Peyer's patch (tissue), 4 donors: ENCODE data around the gene NOX5. TPM values are rescaled to one million over a fixed set of nuclear protein-coding genes. Genes with fewer than 3 reads are reported as not detected.

Experiments
- DNase-seq, 3 donors: peaks; one replicate each; pipeline ENCODE4 v3.0.0-alpha.2; 2017 to 2019
- H3K27ac ChIP-seq, 4 donors: fragments of 200-600 bp; sonication (generic); one replicate each; pipeline ENCODE4 v1.5.1; 2016 to 2019
- H3K27me3 ChIP-seq, 2 donors: fragments of 200-600 bp; sonication (generic); one replicate each; pipeline ENCODE4 v1.5.1; 2019
- H3K36me3 ChIP-seq, 3 donors: fragments of 200-600 bp; sonication (generic); one replicate each; pipeline ENCODE4 v1.5.1; 2016 to 2019
- H3K4me1 ChIP-seq, 4 donors: fragments of 200-600 bp; sonication (generic); one replicate each; pipeline ENCODE4 v1.5.1; 2016 to 2019
- H3K4me3 ChIP-seq, 4 donors: fragments of 200-600 bp; sonication (generic); 1 replicate in 3 of 4; 2 replicates in 1 of 4; pipeline ENCODE4 v1.5.1; 2016 to 2019; ENCODE audit warnings: mild to moderate bottlenecking in 1 of 4
- H3K9me3 ChIP-seq, 4 donors: fragments of 200-600 bp; sonication (generic); one replicate each; pipeline ENCODE4 v1.5.1; 2016 to 2019; ENCODE audit warnings: mild to moderate bottlenecking in 1 of 4
- CTCF ChIP-seq, 6 experiments: fragments of 450-650 bp in 4 of 6; fragments of 200-600 bp in 2 of 6; sonication (generic) in 1 of 6; IDR thresholded peaks; one replicate each; pipeline ENCODE4 v1.5.1; 2017 to 2019; ENCODE audit warnings: antibody characterized with exemption in 6 of 6, mild to moderate bottlenecking in 3 of 6, moderate library complexity in 1 of 6
- POLR2A ChIP-seq, 2 donors: fragments of 450-650 bp; IDR thresholded peaks; one replicate each; pipeline ENCODE4 v1.5.1; 2017; ENCODE audit warnings: antibody characterized with exemption in 2 of 2, mild to moderate bottlenecking in 2 of 2, moderate library complexity in 2 of 2
- total RNA-seq, 4 donors: library from RNA; depleted of rRNA; stranded (reverse); fragments of >200 nt; gene quantifications; one replicate each; pipeline ENCODE4 v1.1.0, GENCODE V29; 2016

NOX5 gene
- total RNA-seq, 4 donors from 2014 or later = 0.13 to 5.0 TPM; not detected in 2

DNA sequence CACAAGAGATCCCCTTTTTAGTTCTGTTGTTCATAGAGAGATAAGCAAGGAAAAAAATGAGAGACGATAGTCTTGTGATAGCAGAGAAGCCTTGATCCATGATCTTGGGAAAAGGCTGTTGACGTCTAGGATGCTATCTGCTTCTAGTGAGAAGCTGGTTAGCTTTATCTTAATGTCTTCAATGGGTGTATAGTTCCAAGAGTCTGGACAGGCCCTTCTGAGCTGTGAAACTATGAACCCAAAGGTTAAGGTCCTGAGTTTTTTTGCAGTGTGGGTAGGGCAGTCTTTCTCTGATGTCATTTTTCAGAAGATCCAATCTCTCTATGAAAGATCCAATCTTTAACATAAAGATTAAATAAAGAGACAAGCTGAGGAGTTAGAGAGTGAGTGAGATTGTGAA, 10.5 kb upstream of the NOX5 start:
- TF ChIP-seq CTCF (IDR thresholded peaks at IDR 0.05) (no peak), POLR2A (IDR thresholded peaks at IDR 0.05) (no peak)
- DNase-seq = no peak
- no peak overlapping the region for H3K4me3 ChIP-seq

GRCh38 chr15:69008056-69008455, 6.4 kb upstream of the NOX5 start:
- Histone ChIP-seq H3K27ac (no peak overlapping the region), H3K4me3 (no peak overlapping the region), H3K27me3 (no peaks in the 10 kb centered on the region), H3K4me1 (peaks cover 0 to 8% (median 0%) of the 10 kb centered on the region in 4 donors), H3K9me3 (peaks cover 0 to 10% (median 0%) of the 10 kb centered on the region in 4 donors), H3K36me3 (no peaks in the 10 kb centered on the region)
- TF ChIP-seq CTCF (IDR thresholded peaks at IDR 0.05) = no peak
- no peak for TF ChIP-seq POLR2A (IDR thresholded peaks at IDR 0.05)
- no peak for DNase-seq

More for the DNA sequence above, 10.5 kb upstream of the NOX5 start:
- H3K27me3 ChIP-seq = no peaks in the 10 kb centered on the region
- no peaks in the 10 kb centered on the region for H3K36me3 ChIP-seq
- H3K4me1 ChIP-seq = no peaks in the 10 kb centered on the region
- no peak overlapping the region for H3K27ac ChIP-seq
- H3K9me3 ChIP-seq = peaks cover 0 to 10% (median 0%) of the 10 kb centered on the region in 4 donors

- no peak overlapping the region for H3K4me3 ChIP-seq
- TF ChIP-seq CTCF (IDR thresholded peaks at IDR 0.05) = no peak
- no peak overlapping the region for H3K27ac ChIP-seq
- no peak for DNase-seq
- peaks cover 0 to 10% (median 0%) of the 10 kb centered on the region in 4 donors for H3K9me3 ChIP-seq
- no peaks in the 10 kb centered on the region for H3K36me3 ChIP-seq
- H3K4me1 ChIP-seq = peaks cover 0 to 8% (median 0%) of the 10 kb centered on the region in 4 donors
- H3K27me3 ChIP-seq = no peaks in the 10 kb centered on the region
These were observed 5.2 kb upstream of the NOX5 start for GRCh38 chr15:69009341-69009740.

DNA sequence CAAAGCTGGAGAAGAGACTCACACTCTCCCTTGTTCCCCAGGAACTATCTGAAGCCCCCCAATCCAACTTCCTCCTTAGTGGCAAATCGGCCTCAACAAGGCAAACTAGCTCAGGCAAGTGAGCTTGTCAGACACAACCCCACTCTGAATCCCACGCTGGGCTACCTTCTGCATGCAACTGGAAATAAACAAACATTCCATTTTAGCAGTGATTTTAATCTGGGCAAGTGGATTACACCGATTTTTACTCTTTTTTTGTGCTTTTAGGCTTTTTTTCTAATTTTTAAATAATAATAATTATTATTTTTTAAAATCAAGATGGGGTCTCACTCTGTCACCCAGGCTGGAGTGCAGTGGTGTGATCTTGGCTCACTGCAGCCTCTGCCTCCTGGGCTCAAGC, 2.9 kb upstream of the NOX5 start:
- DNase-seq = no peak
- Histone ChIP-seq H3K27ac (no peak overlapping the region), H3K9me3 (peaks cover 0 to 10% (median 0%) of the 10 kb centered on the region in 4 donors), H3K27me3 (no peaks in the 10 kb centered on the region), H3K36me3 (no peaks in the 10 kb centered on the region), H3K4me3 (no peak overlapping the region), H3K4me1 (peaks cover 0 to 8% (median 0%) of the 10 kb centered on the region in 4 donors)
- TF ChIP-seq CTCF (IDR thresholded peaks at IDR 0.05) (no peak), POLR2A (IDR thresholded peaks at IDR 0.05) (no peak)

- no peak for TF ChIP-seq POLR2A (IDR thresholded peaks at IDR 0.05)
- TF ChIP-seq CTCF (IDR thresholded peaks at IDR 0.05) = no peak
- no peaks in the 10 kb centered on the region for H3K27me3 ChIP-seq
- H3K4me1 ChIP-seq = peaks cover 0 to 8% (median 0%) of the 10 kb centered on the region in 4 donors
- H3K36me3 ChIP-seq = no peaks in the 10 kb centered on the region
- no peak for DNase-seq
- no peak overlapping the region for H3K4me3 ChIP-seq
- peaks cover 0 to 7% (median 0%) of the 10 kb centered on the region in 4 donors for H3K9me3 ChIP-seq
- H3K27ac ChIP-seq = no peak overlapping the region
These were observed 1.6 kb upstream of the NOX5 start for GRCh38 chr15:69012761-69013364.
